HL-60 (cell line): ENCODE measurements around the gene REXO4.

ENCODE experiments used
- DNase-seq, 2 experiments: peaks; one replicate each; pipeline ENCODE4 v3.0.0-alpha.2; 2010 to 2020; ENCODE audit warnings: low read depth in 1 of 2, low spot score in 1 of 2
- H3K27ac ChIP-seq: fragments of 250-450 bp; sonication (Bioruptor Pico); replicated peaks from 2 replicates; pipeline ENCODE4 v1.5.1; 2020; ENCODE audit warnings: mild to moderate bottlenecking, moderate library complexity
- H3K27me3 ChIP-seq: fragments of 250-450 bp; sonication (Bioruptor Pico); 2 replicates; pipeline ENCODE4 v1.5.1; 2021; ENCODE audit warnings: mild to moderate bottlenecking, moderate library complexity; ENCODE audit not compliant: insufficient read depth, poor library complexity, severe bottlenecking
- H3K4me3 ChIP-seq: replicated peaks from 2 replicates; pipeline ENCODE4 v1.5.1; 2011; ENCODE audit warnings: mild to moderate bottlenecking, control low read depth, low read length; ENCODE audit not compliant: insufficient read depth
- GABPA ChIP-seq: IDR thresholded peaks from 2 replicates; pipeline ENCODE4 v1.6.1; 2012; ENCODE audit warnings: low read depth
- POLR2AphosphoS5 ChIP-seq: IDR thresholded peaks from 2 replicates; pipeline ENCODE4 v1.6.1; 2012; ENCODE audit warnings: low read depth
- REST ChIP-seq: IDR thresholded peaks from 2 replicates; pipeline ENCODE4 v1.6.1; 2012; ENCODE audit warnings: low read depth; ENCODE audit not compliant: insufficient replicate concordance
- SPI1 ChIP-seq: IDR thresholded peaks from 2 replicates; pipeline ENCODE4 v1.6.1; 2012; ENCODE audit warnings: low read depth, mild to moderate bottlenecking, borderline replicate concordance
- TF ChIP-seq, protein P1 (sequence below): IDR thresholded peaks from one replicate; pipeline ENCODE4 v1.5.1; 2011; ENCODE audit warnings: low read length, control low read depth, inconsistent platforms; ENCODE audit not compliant: insufficient read depth

Gene REXO4

DNA sequence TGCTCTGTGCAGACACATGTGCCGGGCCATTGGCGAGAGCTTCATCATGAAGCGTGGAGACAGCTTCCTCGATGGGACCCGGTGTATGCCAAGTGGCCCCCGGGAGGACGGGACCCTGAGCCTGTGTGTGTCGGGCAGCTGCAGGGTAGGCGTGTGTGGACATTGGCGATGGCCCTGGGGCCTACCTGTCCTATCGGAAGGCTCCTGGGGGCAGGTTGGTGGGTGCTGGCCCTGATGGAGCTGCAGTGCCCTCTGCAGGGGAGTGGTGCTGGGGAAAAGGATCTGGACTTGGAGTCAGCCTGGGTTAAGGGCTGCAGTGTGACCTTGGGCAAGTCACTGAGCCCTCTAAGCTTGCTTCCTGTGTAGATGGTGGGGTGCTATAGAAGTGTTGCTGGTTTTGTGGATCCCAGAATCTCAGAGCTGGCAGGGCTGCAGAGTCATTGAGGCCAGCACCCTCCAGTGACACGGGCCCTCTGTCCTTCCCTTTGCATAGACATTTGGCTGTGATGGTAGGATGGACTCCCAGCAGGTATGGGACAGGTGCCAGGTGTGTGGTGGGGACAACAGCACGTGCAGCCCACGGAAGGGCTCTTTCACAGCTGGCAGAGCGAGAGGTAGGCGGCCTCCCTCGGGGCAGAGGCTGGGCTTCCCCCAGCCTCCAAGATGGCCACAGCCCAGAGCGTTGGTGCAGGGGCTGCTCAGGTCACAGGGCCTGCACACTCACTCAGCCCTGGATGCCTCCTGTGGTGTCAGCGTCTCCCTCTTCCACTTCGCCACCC, 20.1 kb upstream of the REXO4 start:
- TF ChIP-seq GABPA (no peak), REST (no peak), SPI1 (no peak)
- DNase-seq: no peak
- Histone ChIP-seq H3K4me3 (no peak overlapping the region), H3K27ac (no peak overlapping the region), H3K27me3 (no peaks in the 10 kb centered on the region)

- no peaks in the 10 kb centered on the region for H3K27me3 ChIP-seq
- no peak for TF ChIP-seq GABPA
- no peak overlapping the region for H3K27ac ChIP-seq
Measured at GRCh38 chr9:133436681-133437080, 18.9 kb upstream of the REXO4 start.

GRCh38 chr9:133433351-133433843, 15.6 kb upstream of the REXO4 start:
- DNase-seq: no peak
- Histone ChIP-seq H3K4me3 (no peak overlapping the region), H3K27me3 (no peaks in the 10 kb centered on the region), H3K27ac (no peak overlapping the region)
- TF ChIP-seq, protein P1, sequence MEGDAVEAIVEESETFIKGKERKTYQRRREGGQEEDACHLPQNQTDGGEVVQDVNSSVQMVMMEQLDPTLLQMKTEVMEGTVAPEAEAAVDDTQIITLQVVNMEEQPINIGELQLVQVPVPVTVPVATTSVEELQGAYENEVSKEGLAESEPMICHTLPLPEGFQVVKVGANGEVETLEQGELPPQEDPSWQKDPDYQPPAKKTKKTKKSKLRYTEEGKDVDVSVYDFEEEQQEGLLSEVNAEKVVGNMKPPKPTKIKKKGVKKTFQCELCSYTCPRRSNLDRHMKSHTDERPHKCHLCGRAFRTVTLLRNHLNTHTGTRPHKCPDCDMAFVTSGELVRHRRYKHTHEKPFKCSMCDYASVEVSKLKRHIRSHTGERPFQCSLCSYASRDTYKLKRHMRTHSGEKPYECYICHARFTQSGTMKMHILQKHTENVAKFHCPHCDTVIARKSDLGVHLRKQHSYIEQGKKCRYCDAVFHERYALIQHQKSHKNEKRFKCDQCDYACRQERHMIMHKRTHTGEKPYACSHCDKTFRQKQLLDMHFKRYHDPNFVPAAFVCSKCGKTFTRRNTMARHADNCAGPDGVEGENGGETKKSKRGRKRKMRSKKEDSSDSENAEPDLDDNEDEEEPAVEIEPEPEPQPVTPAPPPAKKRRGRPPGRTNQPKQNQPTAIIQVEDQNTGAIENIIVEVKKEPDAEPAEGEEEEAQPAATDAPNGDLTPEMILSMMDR: no peak
- TF ChIP-seq SPI1 (no peak), GABPA (no peak), POLR2AphosphoS5 (no peak), REST (no peak)

More at GRCh38 chr9:133436681-133437080, 18.9 kb upstream of the REXO4 start:
- no peak for DNase-seq
- no peak overlapping the region for H3K4me3 ChIP-seq

DNA sequence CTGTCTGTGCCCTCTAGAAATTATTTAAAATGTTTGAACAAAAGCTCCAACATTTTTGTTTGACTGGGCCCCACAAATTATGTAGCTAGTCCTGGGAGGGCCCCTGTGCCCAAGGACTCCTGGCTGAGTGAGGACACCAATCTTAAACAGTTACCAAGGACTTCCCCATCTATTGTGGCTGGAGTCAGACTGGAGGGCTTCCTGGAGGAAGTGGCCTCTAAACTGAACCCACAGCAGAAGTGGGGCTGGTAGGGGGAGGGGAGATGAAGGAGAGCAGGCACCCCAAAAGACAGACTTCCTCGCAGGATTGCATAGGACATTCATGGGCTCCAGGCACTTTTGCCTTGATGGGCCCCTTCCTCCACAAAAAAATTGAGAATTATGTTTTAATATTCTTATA, 12.4 kb upstream of the REXO4 start:
- DNase-seq: peak in 1 of 2 experiments; percentile 18
- H3K27me3 ChIP-seq: peaks cover 8% of the 10 kb centered on the region
- H3K27ac ChIP-seq: no peak overlapping the region
- no peak overlapping the region for H3K4me3 ChIP-seq
- TF ChIP-seq POLR2AphosphoS5: no peak
- peak; percentile 49; the same call in 1 of the 2 replicates for TF ChIP-seq SPI1

GRCh38 chr9:133429641-133430161, 11.9 kb upstream of the REXO4 start:
- TF ChIP-seq, protein P1: no peak
- TF ChIP-seq SPI1 (no peak), GABPA (no peak), POLR2AphosphoS5 (no peak), REST (no peak)
- no peak overlapping the region for H3K27ac ChIP-seq
- H3K27me3 ChIP-seq: peaks cover 8% of the 10 kb centered on the region
- H3K4me3 ChIP-seq: no peak overlapping the region
- no peak for DNase-seq
